ENCODE results near the gene TACR1.
A peak's percentile ranks its signal among the peaks of the same experiment; 100 is the strongest.
"Not testable (repeated sequence)": the region's sequence is repeated elsewhere in the genome, so short reads cannot be mapped to it uniquely, and the experiment has no call there.

The TACR1 gene

GRCh38 chr2:75194184-75194868 lies 5.0 kb downstream of the TACR1 start:
- DNase-seq, result peak; percentile 24 to 66

DNA sequence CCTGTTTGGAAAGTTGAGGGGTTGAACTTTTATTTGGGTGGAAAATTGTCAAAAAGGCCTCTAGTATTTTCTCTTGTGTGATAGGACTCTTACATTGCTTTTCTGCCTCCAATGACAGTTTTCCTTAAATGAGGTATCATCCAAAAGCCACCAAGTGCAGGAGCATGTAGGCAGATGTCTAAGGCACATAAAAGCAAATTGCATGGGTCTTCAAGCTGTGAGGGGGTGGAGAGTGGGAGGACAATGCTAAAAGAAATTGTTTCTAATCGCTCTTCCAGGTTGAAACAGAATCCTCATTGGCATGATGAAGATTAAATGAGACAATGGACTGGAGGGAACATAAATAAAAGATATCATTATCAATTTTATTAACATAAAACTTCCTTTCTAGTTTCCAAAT lies 6.8 kb downstream of the TACR1 start:
- no peak for DNase-seq

DNA sequence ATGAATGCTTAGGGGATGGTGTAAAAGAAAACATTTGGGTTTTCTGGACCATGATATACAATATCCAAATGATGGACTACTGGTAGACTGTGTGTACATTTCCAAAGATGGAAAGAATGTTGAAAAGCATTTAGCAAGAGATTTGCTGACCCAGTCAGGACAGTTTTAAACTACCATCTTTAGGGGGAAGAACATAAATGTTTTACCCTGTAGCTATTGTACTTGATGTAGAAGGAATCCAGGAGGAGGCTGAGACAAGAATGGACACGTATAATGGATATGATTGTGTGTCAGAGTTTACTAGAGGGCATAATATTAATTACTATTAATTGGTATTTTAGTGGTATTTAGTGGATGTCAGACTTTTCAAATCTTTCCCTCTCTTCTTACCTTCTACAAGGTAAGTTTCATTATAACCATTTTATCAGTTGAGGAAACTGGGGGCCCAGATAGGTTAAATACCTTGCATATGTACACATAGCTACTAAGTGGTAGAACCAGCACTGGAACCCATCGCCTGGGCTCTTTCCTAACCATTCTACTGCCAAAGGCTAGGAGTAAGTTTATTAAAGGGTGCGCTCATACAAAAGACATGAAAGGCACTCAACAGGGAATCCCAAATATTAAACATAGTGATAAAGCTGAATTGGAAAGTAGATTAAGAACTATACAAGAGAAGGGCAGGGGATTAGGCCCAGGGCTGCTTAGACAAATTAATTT lies 8.9 kb downstream of the TACR1 start:
- DNase-seq, result no peak

- DNase-seq, result no peak
These were observed 12.5 kb downstream of the TACR1 start for GRCh38 chr2:75186821-75187220.

GRCh38 chr2:75182606-75183005 lies 16.7 kb downstream of the TACR1 start:
- no peak for DNase-seq

DNA sequence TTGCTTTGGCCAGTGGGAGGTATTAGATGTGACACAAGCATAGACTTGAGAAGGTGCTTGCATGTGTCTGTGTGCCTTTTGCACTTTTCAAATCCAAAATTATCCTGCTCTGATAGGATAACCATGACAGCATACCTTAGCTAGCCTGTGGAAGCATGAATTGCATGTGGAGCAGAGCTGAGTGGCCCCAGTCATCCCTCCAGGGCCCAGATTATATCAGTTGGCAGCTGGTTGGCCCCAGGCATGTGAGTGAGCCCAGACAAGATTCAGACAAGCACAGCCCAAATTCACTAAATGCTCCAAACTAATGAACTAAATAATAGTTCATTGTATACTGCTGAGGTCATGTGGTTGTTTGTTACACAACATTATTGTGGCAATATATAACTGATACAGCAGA lies 18.8 kb downstream of the TACR1 start:
- DNase-seq, result no peak

DNA sequence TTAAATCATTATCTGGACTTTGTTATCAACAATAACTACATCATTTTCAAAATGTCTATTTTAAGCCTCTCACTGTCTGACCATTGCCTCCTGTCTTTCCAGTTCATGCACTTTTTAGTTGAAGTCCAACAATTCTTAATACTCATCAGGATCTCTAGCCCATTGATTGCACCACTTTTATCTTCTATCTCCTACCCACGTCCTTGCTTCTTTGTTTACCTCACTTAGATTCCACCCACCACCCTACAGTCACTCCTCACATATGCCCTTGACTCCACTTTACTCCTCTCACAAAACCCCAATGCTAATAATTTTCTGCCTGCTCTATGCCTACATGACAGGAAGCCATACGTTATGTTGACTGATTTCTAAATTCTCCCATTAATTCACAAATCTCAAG lies 21.9 kb downstream of the TACR1 start:
- DNase-seq, result no peak

DNA sequence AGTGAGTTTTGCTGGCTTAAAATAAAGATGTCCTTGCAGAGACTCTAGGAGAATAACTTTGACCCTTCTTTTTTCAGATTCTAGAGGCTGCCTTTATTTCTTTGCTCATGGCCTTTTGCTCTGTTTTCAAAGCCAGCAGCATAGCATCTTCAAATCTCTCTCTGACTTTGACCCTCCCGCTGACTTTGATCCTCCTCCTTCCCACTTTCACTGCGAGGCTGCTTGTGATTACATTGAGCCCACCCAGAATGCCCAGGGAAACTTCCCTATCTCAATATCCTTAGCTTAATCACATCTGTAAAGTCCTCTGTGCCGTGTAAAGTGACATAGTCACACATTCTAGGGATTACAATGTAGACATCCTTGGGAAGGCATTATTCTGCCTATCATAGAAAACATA lies 23.9 kb downstream of the TACR1 start:
- DNase-seq, result no peak

- no peak for DNase-seq
These were observed 24.3 kb downstream of the TACR1 start for GRCh38 chr2:75174981-75175380.

DNA sequence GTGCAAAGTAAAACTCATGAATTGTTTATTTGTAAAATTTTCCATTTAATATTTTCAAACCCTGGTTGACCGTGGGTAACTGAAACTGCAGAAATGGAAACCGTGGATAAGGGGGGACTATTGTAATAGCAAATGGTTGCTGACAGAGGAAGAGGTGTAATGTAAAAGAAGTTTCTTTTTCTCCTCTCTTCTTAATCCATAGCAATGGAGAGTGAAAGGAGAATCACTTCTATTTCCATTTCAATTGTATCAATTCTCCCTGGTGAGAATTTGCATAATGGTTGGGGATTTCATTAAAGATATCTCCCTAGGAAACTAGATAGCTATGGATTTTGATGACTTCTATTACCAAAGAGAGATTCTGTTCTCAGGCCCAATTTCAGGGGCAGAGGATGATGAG lies 24.8 kb downstream of the TACR1 start:
- no peak for DNase-seq

GRCh38 chr2:75173740-75174139 lies 25.6 kb downstream of the TACR1 start:
- no peak for DNase-seq

- DNase-seq, result not testable (repeated sequence)
These were observed 27.9 kb downstream of the TACR1 start for GRCh38 chr2:75171423-75171822.

DNA sequence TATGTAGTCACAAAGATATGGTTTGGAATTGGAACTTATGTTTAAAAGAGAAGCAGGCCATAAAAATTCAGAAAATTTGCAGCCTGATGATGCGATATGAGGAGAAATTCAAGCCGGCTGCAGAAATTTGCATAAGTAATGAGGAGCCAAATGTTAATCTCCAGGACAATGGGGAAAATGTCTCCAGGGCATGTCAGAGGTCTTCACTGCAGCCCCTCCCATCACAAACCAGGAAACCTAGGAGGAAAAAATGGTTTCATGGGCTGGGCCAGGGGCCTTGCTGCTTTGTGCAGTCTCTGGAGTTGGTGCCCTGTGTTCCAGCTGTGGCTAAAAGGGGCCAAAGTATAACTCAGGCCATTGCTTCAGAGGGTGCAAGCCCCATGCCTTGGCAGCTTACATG lies 28.4 kb downstream of the TACR1 start:
- DNase-seq, result no peak

DNA sequence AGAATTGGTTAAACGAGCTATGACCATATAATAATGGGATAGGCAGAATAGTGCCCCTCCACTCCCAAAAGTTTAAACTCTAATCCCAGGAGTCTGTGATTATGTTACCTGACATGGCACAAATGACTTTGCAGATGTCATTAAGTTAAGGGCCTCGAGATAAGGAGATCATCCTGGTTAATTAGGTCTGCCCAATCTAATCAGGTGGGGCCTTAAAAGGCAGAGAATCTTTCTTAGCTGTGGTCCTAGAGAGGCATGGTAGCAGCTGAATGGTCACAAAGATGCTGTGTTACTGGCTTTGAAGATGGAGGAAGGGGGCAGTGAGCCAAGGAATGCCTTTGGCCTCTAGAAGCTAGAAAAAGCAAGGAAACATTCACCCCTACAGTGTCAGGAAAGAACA lies 31.1 kb downstream of the TACR1 start:
- no peak for DNase-seq

DNA sequence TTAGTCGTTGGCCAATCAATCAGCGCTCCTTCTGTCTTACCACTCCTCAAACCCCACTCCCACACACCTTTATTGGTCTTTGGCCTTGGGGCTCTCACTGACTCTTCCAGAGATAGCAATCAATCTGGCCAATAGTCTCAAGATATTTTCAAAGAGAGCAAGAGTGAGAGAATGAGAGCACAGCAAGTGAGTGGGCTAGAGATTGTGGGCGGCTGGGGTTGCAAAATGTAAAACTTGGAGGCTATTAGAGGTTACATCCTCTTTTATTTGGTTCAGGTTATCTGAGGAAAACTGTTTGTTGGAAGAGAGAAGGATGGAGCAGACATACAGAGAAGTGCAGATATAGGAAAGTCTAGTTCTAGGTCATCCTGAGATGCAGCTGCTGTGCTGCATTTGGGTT lies 32.8 kb downstream of the TACR1 start:
- no peak for DNase-seq

GRCh38 chr2:75162897-75163296 lies 36.4 kb downstream of the TACR1 start:
- DNase-seq, result no peak

GRCh38 chr2:75162259-75162658 lies 37.1 kb downstream of the TACR1 start:
- DNase-seq, result no peak

GRCh38 chr2:75157435-75157834 lies 41.9 kb downstream of the TACR1 start:
- peak in 1 of 2 experiments; percentile 5 for DNase-seq

DNA sequence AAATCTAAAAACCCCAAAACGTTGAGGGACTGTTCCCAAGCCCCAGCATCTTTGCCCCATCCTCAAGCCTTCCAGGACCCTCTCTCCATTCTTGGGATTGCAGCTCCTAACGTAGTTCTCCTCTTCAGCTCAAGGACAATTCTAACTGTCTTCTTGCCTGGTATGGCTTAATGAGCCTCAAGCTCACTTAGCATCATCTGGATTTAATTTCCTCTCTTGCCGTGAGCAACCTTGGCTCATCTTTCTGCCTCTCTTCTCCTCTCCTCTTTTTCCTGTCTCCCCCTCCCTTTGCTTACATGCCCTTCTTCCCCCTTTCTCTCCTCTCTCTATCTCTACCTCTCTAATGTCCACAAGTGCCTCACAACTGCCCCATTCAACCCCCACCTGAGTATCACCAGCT lies 44.2 kb downstream of the TACR1 start:
- no peak for DNase-seq

GRCh38 chr2:75153221-75153620 lies 46.1 kb downstream of the TACR1 start:
- no peak for DNase-seq

GRCh38 chr2:75152243-75152642 lies 47.1 kb downstream of the TACR1 start:
- DNase-seq, result not testable (repeated sequence)

- not testable (repeated sequence) for DNase-seq
These were observed 51.4 kb downstream of the TACR1 start for GRCh38 chr2:75147884-75148283.

DNA sequence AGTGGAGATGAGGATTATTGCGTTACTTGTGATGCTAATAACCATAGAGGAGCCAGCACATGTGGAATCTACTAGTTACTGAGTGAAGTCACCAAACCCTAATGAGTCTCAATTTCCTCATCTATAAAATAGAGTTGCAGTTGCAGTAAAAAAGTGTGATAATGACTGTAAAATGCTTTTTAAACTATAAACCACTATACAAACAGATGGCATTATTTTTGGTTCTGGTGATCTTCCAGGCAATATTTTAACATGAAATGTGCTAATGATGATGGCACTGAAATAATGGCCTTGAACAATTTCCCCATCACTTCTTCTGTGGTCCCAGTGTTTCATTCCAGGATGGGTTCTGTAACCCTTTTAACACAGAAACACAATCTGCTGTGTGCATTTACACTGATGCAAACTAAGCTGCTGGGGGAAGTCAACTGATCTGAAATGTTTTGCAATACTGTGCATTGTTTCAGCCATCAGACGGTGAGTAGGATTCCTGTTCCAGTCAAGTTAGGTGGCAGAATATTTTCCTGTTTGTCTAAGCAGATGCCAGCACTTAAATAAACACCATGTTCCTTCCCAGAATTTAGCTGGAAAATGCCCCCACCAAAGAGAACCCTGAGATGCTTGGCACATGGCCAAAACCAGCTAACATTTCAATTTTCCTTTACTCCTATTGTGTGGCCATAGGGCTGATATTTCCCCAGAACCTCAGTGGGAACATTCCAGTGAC lies 52.6 kb downstream of the TACR1 start:
- no peak for DNase-seq

- DNase-seq, result not testable (repeated sequence)
These were observed 53.1 kb downstream of the TACR1 start for GRCh38 chr2:75146221-75146605.

Data from Kasumi-1 (cell line).